HEK293 (cell line): ENCODE measurements around the gene C2orf76.

ENCODE experiments used
- CTCF ChIA-PET: fragments of 350-600 bp; formaldehyde crosslinking; extraction: SDS; loops from one replicate; lab custom pipeline; 2021; ENCODE audit warnings: antibody characterized with exemption; lab: Yijun Ruan, JAX
- POLR2A ChIA-PET: fragments of 300-600 bp; formaldehyde crosslinking; extraction: SDS; loops from one replicate; lab custom pipeline; 2020; ENCODE audit warnings: antibody characterized with exemption, inconsistent platforms; lab: Yijun Ruan, JAX
- H3K27ac ChIP-seq: fragments of 200-500 bp; sonication (Bioruptor generic); 2 replicates; pipeline ENCODE4 v1.5.1; 2014; ENCODE audit warnings: low read depth, low read length, control low read depth, inconsistent platforms; ENCODE audit errors: extremely low read depth
- H3K36me3 ChIP-seq, 2 experiments: fragments of 200-500 bp in 1 of 2; sonication (Bioruptor generic) in 1 of 2; 1 replicate in 1 of 2; 2 replicates in 1 of 2; pipeline ENCODE4 v1.5.1; 2014 to 2017; ENCODE audit warnings: inconsistent platforms in 2 of 2, low read length in 2 of 2; ENCODE audit not compliant: control insufficient read depth in 2 of 2, insufficient read depth in 1 of 2
- H3K4me1 ChIP-seq: fragments of 200-500 bp; sonication (Bioruptor generic); 2 replicates; pipeline ENCODE4 v1.5.1; 2014; ENCODE audit warnings: mild to moderate bottlenecking, low read length, inconsistent platforms; ENCODE audit not compliant: control insufficient read depth, insufficient read depth
- H3K4me3 ChIP-seq: 2 replicates; pipeline ENCODE4 v1.5.1; 2011; ENCODE audit warnings: low read depth, mild to moderate bottlenecking, control low read depth, low read length, moderate library complexity
- H3K9me3 ChIP-seq: fragments of 200-500 bp; sonication (Bioruptor generic); 2 replicates; pipeline ENCODE4 v1.5.1; 2014; ENCODE audit warnings: low read depth, low read length, inconsistent platforms; ENCODE audit not compliant: control insufficient read depth, insufficient read depth
- BCL11B ChIP-seq: fragments of 450-650 bp; formaldehyde crosslinking; IDR thresholded peaks from 2 replicates; pipeline ENCODE4 v1.5.1; 2016; ENCODE audit warnings: low read depth, missing biosample characterization, missing genetic modification characterization
- PRDM10 ChIP-seq: fragments of 450-650 bp; formaldehyde crosslinking; IDR thresholded peaks from 2 replicates; pipeline ENCODE4 v1.5.1; 2016; ENCODE audit warnings: missing biosample characterization, missing genetic modification characterization
- RBAK ChIP-seq: fragments of 450-650 bp; formaldehyde crosslinking; IDR thresholded peaks from 2 replicates; pipeline ENCODE4 v1.5.1; 2016; ENCODE audit warnings: missing biosample characterization, missing genetic modification characterization
- SCRT1 ChIP-seq: fragments of 450-650 bp; formaldehyde crosslinking; IDR thresholded peaks from 2 replicates; pipeline ENCODE4 v1.5.1; 2016; ENCODE audit warnings: missing biosample characterization, missing genetic modification characterization, borderline replicate concordance
- ZBTB8A ChIP-seq: fragments of 450-650 bp; formaldehyde crosslinking; IDR thresholded peaks from 2 replicates; pipeline ENCODE4 v1.5.1; 2016; ENCODE audit warnings: missing biosample characterization, missing genetic modification characterization
- ZFHX2 ChIP-seq: fragments of 450-650 bp; formaldehyde crosslinking; conservative IDR thresholded peaks from 2 replicates; pipeline ENCODE4 v1.5.1; 2016; ENCODE audit warnings: missing biosample characterization, missing genetic modification characterization
- ZNF10 ChIP-seq: fragments of 450-650 bp; formaldehyde crosslinking; IDR thresholded peaks from 2 replicates; pipeline ENCODE4 v1.5.1; 2017; ENCODE audit warnings: missing biosample characterization, missing genetic modification characterization
- ZNF202 ChIP-seq: fragments of 450-650 bp; formaldehyde crosslinking; IDR thresholded peaks from 2 replicates; pipeline ENCODE4 v1.5.1; 2016; ENCODE audit warnings: missing biosample characterization, missing genetic modification characterization, borderline replicate concordance
- ZNF214 ChIP-seq: fragments of 450-650 bp; formaldehyde crosslinking; IDR thresholded peaks from 2 replicates; pipeline ENCODE4 v1.5.1; 2017; ENCODE audit warnings: missing biosample characterization, mild to moderate bottlenecking, missing genetic modification characterization, borderline replicate concordance
- ZNF274 ChIP-seq, 2 experiments: fragments of 200-500 bp in 1 of 2; fragments of 450-650 bp in 1 of 2; sonication (Bioruptor generic) in 1 of 2; formaldehyde crosslinking in 1 of 2; IDR thresholded peaks; 2 replicates each; pipeline versions ENCODE4 v1.5.1 to v1.6.1; 2014 to 2016; ENCODE audit warnings: borderline replicate concordance in 1 of 2, inconsistent platforms in 1 of 2, low read length in 1 of 2, missing biosample characterization in 1 of 2, missing genetic modification characterization in 1 of 2
- ZNF544 ChIP-seq: fragments of 450-650 bp; formaldehyde crosslinking; IDR thresholded peaks from 2 replicates; pipeline ENCODE4 v1.5.0; 2017; ENCODE audit warnings: missing biosample characterization, missing genetic modification characterization
- ZNF561 ChIP-seq: fragments of 450-650 bp; IDR thresholded peaks from 2 replicates; pipeline ENCODE4 v1.5.1; 2018; ENCODE audit warnings: missing biosample characterization, missing genetic modification characterization, borderline replicate concordance
- ZNF776 ChIP-seq: fragments of 450-650 bp; formaldehyde crosslinking; IDR thresholded peaks from 2 replicates; pipeline ENCODE4 v1.5.0; 2017; ENCODE audit warnings: missing biosample characterization, missing genetic modification characterization, borderline replicate concordance
- ZNF777 ChIP-seq: fragments of 450-650 bp; formaldehyde crosslinking; IDR thresholded peaks from 2 replicates; pipeline ENCODE4 v1.5.1; 2017; ENCODE audit warnings: missing biosample characterization, missing genetic modification characterization, borderline replicate concordance
- ZNF792 ChIP-seq: fragments of 450-650 bp; formaldehyde crosslinking; IDR thresholded peaks from 2 replicates; pipeline ENCODE4 v1.5.1; 2016; ENCODE audit warnings: missing biosample characterization, missing genetic modification characterization
- ZSCAN4 ChIP-seq: fragments of 450-650 bp; formaldehyde crosslinking; IDR thresholded peaks from 2 replicates; pipeline ENCODE4 v1.5.1; 2017; ENCODE audit warnings: missing biosample characterization, missing genetic modification characterization
- ZSCAN5A ChIP-seq: fragments of 450-650 bp; formaldehyde crosslinking; IDR thresholded peaks from 2 replicates; pipeline ENCODE4 v1.5.1; 2016; ENCODE audit warnings: missing biosample characterization, missing genetic modification characterization
- TF ChIP-seq, protein P1 (sequence below): fragments of 450-650 bp; formaldehyde crosslinking; IDR thresholded peaks from 2 replicates; pipeline ENCODE4 v1.5.1; 2016; ENCODE audit warnings: missing biosample characterization, missing genetic modification characterization

C2orf76 gene

DNA sequence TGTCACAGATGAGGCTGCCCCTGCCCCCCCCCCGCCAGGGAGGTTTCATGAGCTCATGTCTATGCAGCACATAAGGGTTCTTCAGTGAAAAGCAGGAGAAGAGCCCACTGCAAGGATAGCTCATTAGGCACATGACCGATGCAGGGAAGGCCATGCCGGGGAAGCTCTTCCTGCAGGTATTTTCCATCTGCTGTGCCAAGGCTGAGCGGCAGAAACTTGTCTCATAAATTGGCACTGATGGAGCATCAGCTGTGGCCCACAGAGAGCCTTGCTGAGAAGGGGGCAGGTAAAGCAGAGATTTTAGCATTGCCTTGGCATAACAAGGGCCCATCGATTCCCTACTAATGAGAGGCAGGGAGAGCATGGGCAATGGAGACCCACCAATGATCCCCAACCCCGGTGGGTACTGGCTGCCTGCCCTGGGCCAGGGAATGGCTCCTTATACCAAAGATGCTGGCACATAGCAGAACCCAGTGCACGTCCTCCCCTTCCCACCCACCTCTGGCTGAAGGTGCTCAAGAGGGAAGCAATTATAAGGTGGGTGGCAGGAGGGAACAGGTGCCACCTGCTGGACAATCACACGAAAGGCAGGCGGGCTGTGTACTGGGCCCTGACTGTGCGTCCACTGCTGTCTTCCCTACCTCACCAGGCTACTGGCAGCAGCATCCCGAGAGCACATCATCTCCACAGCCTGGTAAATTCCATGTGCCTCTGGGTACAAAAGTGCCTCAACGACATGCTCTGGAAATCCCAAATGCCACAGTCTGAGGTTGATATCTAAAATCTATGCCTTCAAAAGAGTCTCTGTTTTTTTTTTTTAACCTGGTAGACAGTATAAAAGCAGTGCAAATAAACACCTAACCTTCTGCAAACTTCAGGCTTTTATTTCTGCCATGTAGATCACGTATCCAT, 101.6 kb downstream of the C2orf76 start (continued):
- TF ChIP-seq ZSCAN5A: no peak
- TF ChIP-seq ZFHX2: peak; percentile 79
- peak; percentile 61; the same call in 1 of the 2 replicates for TF ChIP-seq ZNF214
- no peak for TF ChIP-seq ZNF10 (tag by site-specific recombination)
- TF ChIP-seq ZNF544 (tag by site-specific recombination): no peak

DNA sequence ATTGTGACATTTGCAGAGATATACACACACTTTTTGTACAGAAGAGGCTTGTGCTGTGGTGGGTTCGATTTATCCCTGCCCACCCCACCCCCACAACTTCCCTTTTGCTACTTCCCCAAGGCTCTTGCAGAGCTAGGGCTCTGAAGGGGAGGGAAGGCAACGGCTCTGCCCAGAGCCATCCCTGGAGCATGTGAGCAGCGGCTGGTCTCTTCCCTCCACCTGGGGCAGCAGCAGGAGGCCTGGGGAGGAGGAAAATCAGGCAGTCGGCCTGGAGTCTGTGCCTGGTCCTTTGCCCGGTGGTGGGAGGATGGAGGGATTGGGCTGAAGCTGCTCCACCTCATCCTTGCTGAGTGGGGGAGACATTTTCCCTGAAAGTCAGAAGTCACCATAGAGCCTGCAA, 103.0 kb downstream of the C2orf76 start:
- peaks cover 0 to 9% of the 10 kb centered on the region in 2 experiments; a peak in 1 of 3 replicates for H3K36me3 ChIP-seq
- H3K4me3 ChIP-seq: no peak overlapping the region
- no peaks in the 10 kb centered on the region for H3K4me1 ChIP-seq
- H3K9me3 ChIP-seq: no peaks in the 10 kb centered on the region
- H3K27ac ChIP-seq: no peak overlapping the region
- ChIA-PET CTCF (interaction anchor here (0.8 to 4.4 kb wide), 7 partner anchors 12 to 380 kb away, joined by 5 to 53 read pairs (median 6); no protein-coding TSS in a partner anchor), POLR2A (no interaction called here)
- TF ChIP-seq, protein P1, sequence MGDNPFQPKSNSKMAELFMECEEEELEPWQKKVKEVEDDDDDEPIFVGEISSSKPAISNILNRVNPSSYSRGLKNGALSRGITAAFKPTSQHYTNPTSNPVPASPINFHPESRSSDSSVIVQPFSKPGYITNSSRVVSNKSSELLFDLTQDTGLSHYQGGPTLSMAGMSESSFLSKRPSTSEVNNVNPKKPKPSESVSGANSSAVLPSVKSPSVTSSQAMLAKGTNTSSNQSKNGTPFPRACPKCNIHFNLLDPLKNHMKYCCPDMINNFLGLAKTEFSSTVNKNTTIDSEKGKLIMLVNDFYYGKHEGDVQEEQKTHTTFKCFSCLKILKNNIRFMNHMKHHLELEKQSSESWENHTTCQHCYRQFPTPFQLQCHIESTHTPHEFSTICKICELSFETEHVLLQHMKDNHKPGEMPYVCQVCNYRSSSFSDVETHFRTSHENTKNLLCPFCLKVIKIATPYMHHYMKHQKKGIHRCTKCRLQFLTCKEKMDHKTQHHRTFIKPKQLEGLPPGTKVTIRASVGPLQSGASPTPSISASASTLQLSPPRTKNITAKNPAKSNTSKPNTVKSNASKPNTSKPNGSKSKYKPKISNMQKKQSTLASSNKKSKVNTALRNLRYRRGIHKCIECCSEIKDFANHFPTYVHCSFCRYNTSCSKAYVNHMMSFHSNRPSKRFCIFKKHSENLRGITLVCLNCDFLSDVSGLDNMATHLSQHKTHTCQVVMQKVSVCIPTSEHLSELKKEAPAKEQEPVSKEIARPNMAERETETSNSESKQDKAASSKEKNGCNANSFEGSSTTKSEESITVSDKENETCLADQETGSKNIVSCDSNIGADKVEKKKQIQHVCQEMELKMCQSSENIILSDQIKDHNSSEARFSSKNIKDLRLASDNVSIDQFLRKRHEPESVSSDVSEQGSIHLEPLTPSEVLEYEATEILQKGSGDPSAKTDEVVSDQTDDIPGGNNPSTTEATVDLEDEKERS (tag by site-specific recombination): no peak
- TF ChIP-seq PRDM10 (0 out of 2 replicates have a peak, but pooled peaks have one; percentile 30), BCL11B (tag by site-specific recombination) (no peak), ZNF792 (tag by site-specific recombination) (no peak), ZNF777 (tag by site-specific recombination) (no peak)

- no peaks in the 10 kb centered on the region for H3K9me3 ChIP-seq
- H3K4me1 ChIP-seq: no peaks in the 10 kb centered on the region
- peaks cover 0 to 9% of the 10 kb centered on the region in 2 experiments; a peak in 1 of 3 replicates for H3K36me3 ChIP-seq
- H3K4me3 ChIP-seq: no peak overlapping the region
- POLR2A ChIA-PET: no interaction called here
- H3K27ac ChIP-seq: no peak overlapping the region
- CTCF ChIA-PET: interaction anchor here (4.4 kb wide), 1 partner anchor 45 kb away, joined by 53 read pairs; no protein-coding TSS in a partner anchor
- TF ChIP-seq ZNF274 (IDR thresholded peaks at IDR 0.05; ENCODE audit: low read length): no peak
- TF ChIP-seq ZNF274 (tag by site-specific recombination; IDR thresholded peaks at IDR 0.05; ENCODE audit: borderline replicate concordance): no peak
- TF ChIP-seq ZNF776: no peak
- no peak for TF ChIP-seq RBAK (tag by site-specific recombination)
- TF ChIP-seq ZNF202 (tag by site-specific recombination): no peak
- TF ChIP-seq ZBTB8A (tag by site-specific recombination): no peak
- TF ChIP-seq ZSCAN4 (tag by site-specific recombination): no peak
- TF ChIP-seq ZNF561 (tag by site-specific recombination): no peak
- TF ChIP-seq SCRT1: no peak
Observed at GRCh38 chr2:119263025-119263424, 103.6 kb downstream of the C2orf76 start.
